Measurements from ENCODE around the gene KLHL40. TPM values are rescaled to one million over a fixed set of nuclear protein-coding genes. Genes with fewer than 3 reads are reported as not detected.

KLHL40 gene
- total RNA-seq, 4 donors from 2014 or later: 0.27 TPM; not detected in 3

- WGBS, 2 donors (ENCODE audit: low coverage in 1 of 2): 84% methylated on average over 8 of the region's 8 CpGs; no CpG with 5 or more reads in 1 of the 2 donors
- in situ Hi-C loops (cut with MboI; ENCODE audit: low pct_ligation_motif_present in 1 of 4, low pct_unique_long_range_greater_than_20kb in 1 of 4, low sequenced_read_pairs in 3 of 4) (no loop called here), intact Hi-C loops (cut with DNase I; ENCODE audit: low total_unique reads) (no loop called here)
- Histone ChIP-seq H3K4me3 (no peak overlapping the region), H3K4me1 (no peaks in the 10 kb centered on the region), H3K36me3 (no peaks in the 10 kb centered on the region), H3K27ac (no peak overlapping the region), H3K27me3 (no peaks in the 10 kb centered on the region), H3K9me3 (no peaks in the 10 kb centered on the region)
- TF ChIP-seq, protein P1, sequence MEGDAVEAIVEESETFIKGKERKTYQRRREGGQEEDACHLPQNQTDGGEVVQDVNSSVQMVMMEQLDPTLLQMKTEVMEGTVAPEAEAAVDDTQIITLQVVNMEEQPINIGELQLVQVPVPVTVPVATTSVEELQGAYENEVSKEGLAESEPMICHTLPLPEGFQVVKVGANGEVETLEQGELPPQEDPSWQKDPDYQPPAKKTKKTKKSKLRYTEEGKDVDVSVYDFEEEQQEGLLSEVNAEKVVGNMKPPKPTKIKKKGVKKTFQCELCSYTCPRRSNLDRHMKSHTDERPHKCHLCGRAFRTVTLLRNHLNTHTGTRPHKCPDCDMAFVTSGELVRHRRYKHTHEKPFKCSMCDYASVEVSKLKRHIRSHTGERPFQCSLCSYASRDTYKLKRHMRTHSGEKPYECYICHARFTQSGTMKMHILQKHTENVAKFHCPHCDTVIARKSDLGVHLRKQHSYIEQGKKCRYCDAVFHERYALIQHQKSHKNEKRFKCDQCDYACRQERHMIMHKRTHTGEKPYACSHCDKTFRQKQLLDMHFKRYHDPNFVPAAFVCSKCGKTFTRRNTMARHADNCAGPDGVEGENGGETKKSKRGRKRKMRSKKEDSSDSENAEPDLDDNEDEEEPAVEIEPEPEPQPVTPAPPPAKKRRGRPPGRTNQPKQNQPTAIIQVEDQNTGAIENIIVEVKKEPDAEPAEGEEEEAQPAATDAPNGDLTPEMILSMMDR (IDR thresholded peaks at IDR 0.05): no peak
- TF ChIP-seq POLR2A (IDR thresholded peaks at IDR 0.05) (no peak), EP300 (IDR thresholded peaks at IDR 0.05; ENCODE audit: low read depth) (no peak), POLR2AphosphoS5 (IDR thresholded peaks at IDR 0.05) (no peak)
- DNase-seq: no peak
Observed at GRCh38 chr3:42735019-42735418, 49.7 kb downstream of the KLHL40 start.

- H3K36me3 ChIP-seq: no peaks in the 10 kb centered on the region
- H3K4me3 ChIP-seq: no peak overlapping the region
- no peaks in the 10 kb centered on the region for H3K4me1 ChIP-seq
- H3K9me3 ChIP-seq: no peaks in the 10 kb centered on the region
- DNase-seq: no peak
- intact Hi-C loops (cut with DNase I; ENCODE audit: low total_unique reads): no loop called here
- TF ChIP-seq POLR2AphosphoS5 (IDR thresholded peaks at IDR 0.05) (no peak), EP300 (IDR thresholded peaks at IDR 0.05; ENCODE audit: low read depth) (no peak), POLR2A (IDR thresholded peaks at IDR 0.05) (no peak)
- TF ChIP-seq, protein P1 (IDR thresholded peaks at IDR 0.05): no peak
- H3K27me3 ChIP-seq: no peaks in the 10 kb centered on the region
- in situ Hi-C loops (cut with MboI; ENCODE audit: low pct_ligation_motif_present in 1 of 4, low pct_unique_long_range_greater_than_20kb in 1 of 4, low sequenced_read_pairs in 3 of 4): no loop called here
- 90 to 93% methylated on average over 3 to 12 of the region's 12 CpGs for WGBS, 2 donors (ENCODE audit: low coverage in 1 of 2)
- H3K27ac ChIP-seq: no peak overlapping the region
Observed at GRCh38 chr3:42735615-42736014, 50.3 kb downstream of the KLHL40 start.

DNA sequence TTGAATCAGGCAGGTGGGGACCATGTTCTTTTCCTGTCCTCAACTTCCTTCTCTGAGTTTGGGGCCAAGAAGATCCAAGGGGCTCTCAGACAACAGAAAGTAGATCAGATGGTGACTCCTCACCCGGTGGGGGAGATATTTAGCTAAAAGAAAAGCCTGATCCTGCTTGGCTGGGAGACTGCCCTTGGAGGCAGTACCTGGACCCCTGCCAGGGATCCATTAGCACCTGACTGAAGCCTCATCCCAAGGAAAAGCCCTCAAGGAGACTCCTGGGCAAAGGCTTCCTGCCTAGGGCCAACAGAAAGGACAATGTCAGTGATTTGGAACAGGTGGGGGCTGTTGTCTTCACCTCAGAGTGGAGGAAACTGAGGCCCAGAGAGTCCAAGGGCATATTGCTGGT lies 50.7 kb downstream of the KLHL40 start:
- H3K36me3 ChIP-seq: no peaks in the 10 kb centered on the region
- no peaks in the 10 kb centered on the region for H3K9me3 ChIP-seq
- 80% methylated on average over 1 of the region's 1 CpG; no CpG with 5 or more reads in 1 of the 2 donors for WGBS, 2 donors (ENCODE audit: low coverage in 1 of 2)
- TF ChIP-seq, protein P1 (IDR thresholded peaks at IDR 0.05): no peak
- TF ChIP-seq POLR2A (IDR thresholded peaks at IDR 0.05): no peak
- TF ChIP-seq EP300 (IDR thresholded peaks at IDR 0.05; ENCODE audit: low read depth): no peak
- TF ChIP-seq POLR2AphosphoS5 (IDR thresholded peaks at IDR 0.05): no peak
- H3K4me1 ChIP-seq: no peaks in the 10 kb centered on the region
- in situ Hi-C loops (cut with MboI; ENCODE audit: low pct_ligation_motif_present in 1 of 4, low pct_unique_long_range_greater_than_20kb in 1 of 4, low sequenced_read_pairs in 3 of 4): no loop called here
- no peak overlapping the region for H3K27ac ChIP-seq
- H3K4me3 ChIP-seq: no peak overlapping the region
- DNase-seq: no peak
- no peaks in the 10 kb centered on the region for H3K27me3 ChIP-seq
- intact Hi-C loops (cut with DNase I; ENCODE audit: low total_unique reads): no loop called here

GRCh38 chr3:42736531-42736930 lies 51.2 kb downstream of the KLHL40 start:
- in situ Hi-C loops (cut with MboI; ENCODE audit: low pct_ligation_motif_present in 1 of 4, low pct_unique_long_range_greater_than_20kb in 1 of 4, low sequenced_read_pairs in 3 of 4) (no loop called here), intact Hi-C loops (cut with DNase I; ENCODE audit: low total_unique reads) (no loop called here)
- TF ChIP-seq, protein P1 (IDR thresholded peaks at IDR 0.05): no peak
- TF ChIP-seq EP300 (IDR thresholded peaks at IDR 0.05; ENCODE audit: low read depth): no peak
- TF ChIP-seq POLR2AphosphoS5 (IDR thresholded peaks at IDR 0.05): no peak
- no peak for TF ChIP-seq POLR2A (IDR thresholded peaks at IDR 0.05)
- DNase-seq: no peak
- Histone ChIP-seq H3K27ac (no peak overlapping the region), H3K9me3 (no peaks in the 10 kb centered on the region), H3K4me3 (no peak overlapping the region), H3K27me3 (no peaks in the 10 kb centered on the region), H3K36me3 (no peaks in the 10 kb centered on the region), H3K4me1 (no peaks in the 10 kb centered on the region)
- WGBS, 2 donors (ENCODE audit: low coverage in 1 of 2): 90 to 100% methylated on average over 1 to 6 of the region's 6 CpGs
